ENCODE data around the gene SCIN. TPM values are rescaled to one million over a fixed set of nuclear protein-coding genes. Genes with fewer than 3 reads are reported as not detected.
A peak's percentile ranks its signal among the peaks of the same experiment; 100 is the strongest.
"Not testable (repeated sequence)": the region's sequence is repeated elsewhere in the genome, so short reads cannot be mapped to it uniquely, and the experiment has no call there.

The SCIN gene
- total RNA-seq (2022) (22.6 and 28.3 TPM in 2 replicates), Bru-seq, nascent RNA (percentile 68 among the genes with signal in this experiment), BruChase-seq, experiment 1, labeled RNA remaining after a 6-hour chase (percentile 53 among the genes with signal in this experiment), BruChase-seq, experiment 2, labeled RNA remaining after a 2-hour chase (percentile 54 among the genes with signal in this experiment)
- long read RNA-seq, full-length matches to known transcripts, result 58 of 65 reads
- long read RNA-seq, partial matches to known transcripts, result 2 of 65 reads
- long read RNA-seq, other reads (novel, unspliced or antisense), result 5 of 65 reads

- DNase-seq, result peak; percentile 77
- intact Hi-C loops (cut with micrococcal nuclease; ENCODE audit: unreplicated experiment), result loop anchor here (1.0 to 2.0 kb wide), 2 partner anchors 46 to 54 kb away; no protein-coding TSS in a partner anchor
- Mint-ChIP-seq H3K36me3 (ENCODE audit: insufficient read depth, unreplicated experiment) (peaks cover 25% of the 10 kb centered on the region), H3K9me3 (ENCODE audit: low read depth, unreplicated experiment) (no peaks in the 10 kb centered on the region), H3K27me3 (ENCODE audit: unreplicated experiment) (no peaks in the 10 kb centered on the region), H3K27ac (ENCODE audit: unreplicated experiment) (peak within 1 kb of the TSS; percentile 76), H3K4me1 (ENCODE audit: low read depth, unreplicated experiment) (peaks cover 33% of the 10 kb centered on the region), H3K4me3 (ENCODE audit: low read depth, unreplicated experiment) (peak within 1 kb of the TSS; percentile 83)
- no TSS peak for BruUV-seq (replicated peaks)
- no peak for TF ChIP-seq CTCF (IDR thresholded peaks at IDR 0.05; ENCODE audit: unreplicated experiment)
- CTCF ChIA-PET, result interaction anchor here (0.6 to 3.0 kb wide), 6 partner anchors 13 to 112 kb away, joined by 3 to 12 read pairs (median 4); no protein-coding TSS in a partner anchor
Observed at GRCh38 chr7:12570534-12571461, at the start of gene SCIN. TSS of gene SCIN (plus strand) at chr7:12570720. CDS start at chr7:12570787, 67 bp downstream.

- Mint-ChIP-seq H3K27me3 (ENCODE audit: unreplicated experiment) (no peaks in the 10 kb centered on the region), H3K4me1 (ENCODE audit: low read depth, unreplicated experiment) (no peaks in the 10 kb centered on the region), H3K4me3 (ENCODE audit: low read depth, unreplicated experiment) (no peak overlapping the region), H3K36me3 (ENCODE audit: insufficient read depth, unreplicated experiment) (no peaks in the 10 kb centered on the region), H3K9me3 (ENCODE audit: low read depth, unreplicated experiment) (no peaks in the 10 kb centered on the region), H3K27ac (ENCODE audit: unreplicated experiment) (peak overlapping the region; percentile 45)
- CTCF ChIA-PET, result interaction anchor here (0.6 to 2.4 kb wide), 13 partner anchors 32 to 172 kb away, joined by 3 to 37 read pairs (median 4); partner anchors contain the start of gene SCIN
- TF ChIP-seq CTCF (IDR thresholded peaks at IDR 0.05; ENCODE audit: unreplicated experiment), result peak; percentile 59
- intact Hi-C loops (cut with micrococcal nuclease; ENCODE audit: unreplicated experiment), result loop anchor here (1.0 to 10.0 kb wide), 6 partner anchors 46 to 738 kb away; partner anchors contain the start of genes ARL4A and SCIN
- no TSS peak for BruUV-seq (replicated peaks)
- DNase-seq, result no peak
Observed at GRCh38 chr7:12524794-12525386, 45.6 kb upstream of the SCIN start.

GRCh38 chr7:12526693-12527092, 43.8 kb upstream of the SCIN start:
- DNase-seq; H3K4me1 Mint-ChIP-seq (ENCODE audit: low read depth, unreplicated experiment); H3K9me3 Mint-ChIP-seq (ENCODE audit: low read depth, unreplicated experiment); H3K27ac Mint-ChIP-seq (ENCODE audit: unreplicated experiment); BruUV-seq (replicated peaks); H3K36me3 Mint-ChIP-seq (ENCODE audit: insufficient read depth, unreplicated experiment); H3K4me3 Mint-ChIP-seq (ENCODE audit: low read depth, unreplicated experiment); H3K27me3 Mint-ChIP-seq (ENCODE audit: unreplicated experiment): not testable (repeated sequence)
- CTCF ChIA-PET, result interaction anchor here (0.8 to 1.1 kb wide), 3 partner anchors 31 to 97 kb away, joined by 3 to 4 read pairs (median 3); no protein-coding TSS in a partner anchor
- intact Hi-C loops (cut with micrococcal nuclease; ENCODE audit: unreplicated experiment), result loop anchor here (10.0 kb wide), 1 partner anchor 588 kb away; no protein-coding TSS in a partner anchor

- BruUV-seq (replicated peaks); H3K36me3 Mint-ChIP-seq (ENCODE audit: insufficient read depth, unreplicated experiment); CTCF ChIA-PET; H3K9me3 Mint-ChIP-seq (ENCODE audit: low read depth, unreplicated experiment); H3K4me1 Mint-ChIP-seq (ENCODE audit: low read depth, unreplicated experiment); H3K4me3 Mint-ChIP-seq (ENCODE audit: low read depth, unreplicated experiment); H3K27me3 Mint-ChIP-seq (ENCODE audit: unreplicated experiment); H3K27ac Mint-ChIP-seq (ENCODE audit: unreplicated experiment); DNase-seq: not testable (repeated sequence)
- intact Hi-C loops (cut with micrococcal nuclease; ENCODE audit: unreplicated experiment), result loop anchor here (10.0 kb wide), 1 partner anchor 587 kb away; no protein-coding TSS in a partner anchor
Observed at GRCh38 chr7:12527670-12528069, 42.9 kb upstream of the SCIN start.

Measured in Calu3 (cell line).